Endothelial cell of umbilical vein (primary cell): ENCODE measurements around the gene FER.

Experiments used
- EZH2 ChIP-seq: IDR thresholded peaks from 2 replicates; pipeline ENCODE4 v1.6.1; 2012; ENCODE audit warnings: borderline replicate concordance, low read depth, mild to moderate bottlenecking, moderate library complexity, low read length, inconsistent platforms; ENCODE audit not compliant: severe bottlenecking
- FOS ChIP-seq: IDR thresholded peaks from 2 replicates; pipeline ENCODE4 v1.6.1; 2011; ENCODE audit warnings: mild to moderate bottlenecking, low read length, moderate library complexity, borderline replicate concordance; ENCODE audit not compliant: insufficient read depth
- POLR2A ChIP-seq: IDR thresholded peaks from 2 replicates; pipeline ENCODE4 v1.6.1; 2012; ENCODE audit warnings: low read depth, mild to moderate bottlenecking, control low read depth, low read length
- POLR2AphosphoS5 ChIP-seq: IDR thresholded peaks from 2 replicates; pipeline ENCODE4 v1.6.1; 2012; ENCODE audit warnings: low read depth, mild to moderate bottlenecking, control low read depth, low read length, moderate library complexity; ENCODE audit not compliant: insufficient read depth

- TF ChIP-seq POLR2AphosphoS5: no peak
- TF ChIP-seq EZH2: no peak
- no peak for TF ChIP-seq POLR2A
- no peak for TF ChIP-seq FOS
Measured at GRCh38 chr5:108941746-108942145, 194.0 kb downstream of the FER start.
